ENCODE results near the gene INO80E. TPM values are rescaled to one million over a fixed set of nuclear protein-coding genes. Genes with fewer than 3 reads are reported as not detected.

Gene INO80E
- total RNA-seq, 1 donor from 2014 or later: 93.6 TPM

DNA sequence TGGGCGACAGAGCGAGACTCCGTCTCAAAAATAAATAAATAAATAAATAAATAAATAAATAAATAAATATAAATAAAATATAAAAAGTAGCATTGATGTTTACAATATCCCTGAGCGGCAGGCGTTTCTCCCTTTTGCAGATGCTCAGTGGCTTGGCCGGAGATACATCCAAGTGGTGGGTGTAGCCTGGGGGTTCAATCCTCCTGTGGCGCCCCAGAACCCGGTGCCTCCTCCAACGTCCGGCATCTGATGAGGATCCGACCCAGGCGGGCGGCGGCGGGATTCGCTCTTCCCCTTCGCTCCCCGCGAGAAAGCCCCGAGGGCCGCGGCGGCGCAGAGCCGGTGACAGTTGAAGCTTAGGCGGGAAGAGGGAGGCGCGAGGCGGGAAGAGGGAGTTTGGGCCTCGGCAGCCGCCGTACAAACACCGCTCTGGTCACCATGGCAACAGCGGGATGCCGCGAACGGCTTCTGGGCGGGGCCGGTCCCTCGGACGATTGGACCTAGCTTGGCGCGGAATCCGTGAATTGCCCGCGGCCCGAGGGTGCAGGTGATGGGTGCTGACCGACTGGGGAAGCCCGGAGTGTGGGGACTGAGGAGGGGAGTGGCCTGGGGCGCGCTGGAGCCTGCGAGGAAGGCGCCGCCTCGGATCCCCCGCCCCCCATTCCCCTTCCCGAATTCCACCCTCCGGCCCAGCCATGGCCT, 56.8 kb downstream of the INO80E start:
- ATAC-seq (ENCODE audit: low read depth) (peak; percentile 87), DNase-seq (peak; percentile 86)
- intact Hi-C loops (cut with micrococcal nuclease): loop anchor here (1.0 kb wide), 3 partner anchors 12 to 190 kb away; partner anchors contain the start of genes ALDOA and CDIPT
- CTCF ChIA-PET: interaction anchor here (0.7 to 1.6 kb wide), 3 partner anchors 11 to 79 kb away, joined by 3 to 4 read pairs (median 3); partner anchors contain the start of gene TAOK2
- H3K9me3 Mint-ChIP-seq: no peaks in the 10 kb centered on the region
- POLR2A ChIA-PET: interaction anchor here (1.0 to 3.0 kb wide), 3 partner anchors 9 to 22 kb away, joined by 3 to 27 read pairs (median 6); partner anchors contain the start of genes ALDOA and TLCD3B
- TF ChIP-seq, protein P1, sequence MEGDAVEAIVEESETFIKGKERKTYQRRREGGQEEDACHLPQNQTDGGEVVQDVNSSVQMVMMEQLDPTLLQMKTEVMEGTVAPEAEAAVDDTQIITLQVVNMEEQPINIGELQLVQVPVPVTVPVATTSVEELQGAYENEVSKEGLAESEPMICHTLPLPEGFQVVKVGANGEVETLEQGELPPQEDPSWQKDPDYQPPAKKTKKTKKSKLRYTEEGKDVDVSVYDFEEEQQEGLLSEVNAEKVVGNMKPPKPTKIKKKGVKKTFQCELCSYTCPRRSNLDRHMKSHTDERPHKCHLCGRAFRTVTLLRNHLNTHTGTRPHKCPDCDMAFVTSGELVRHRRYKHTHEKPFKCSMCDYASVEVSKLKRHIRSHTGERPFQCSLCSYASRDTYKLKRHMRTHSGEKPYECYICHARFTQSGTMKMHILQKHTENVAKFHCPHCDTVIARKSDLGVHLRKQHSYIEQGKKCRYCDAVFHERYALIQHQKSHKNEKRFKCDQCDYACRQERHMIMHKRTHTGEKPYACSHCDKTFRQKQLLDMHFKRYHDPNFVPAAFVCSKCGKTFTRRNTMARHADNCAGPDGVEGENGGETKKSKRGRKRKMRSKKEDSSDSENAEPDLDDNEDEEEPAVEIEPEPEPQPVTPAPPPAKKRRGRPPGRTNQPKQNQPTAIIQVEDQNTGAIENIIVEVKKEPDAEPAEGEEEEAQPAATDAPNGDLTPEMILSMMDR (IDR thresholded peaks at IDR 0.05): no peak
- H3K36me3 Mint-ChIP-seq (ENCODE audit: low read depth): no peaks in the 10 kb centered on the region
- peaks cover 9% of the 10 kb centered on the region for H3K4me1 Mint-ChIP-seq
- no peaks in the 10 kb centered on the region for H3K27me3 Mint-ChIP-seq
- peak overlapping the region; percentile 84 for H3K4me3 Mint-ChIP-seq
- H3K27ac Mint-ChIP-seq: peak overlapping the region; percentile 46

DNA sequence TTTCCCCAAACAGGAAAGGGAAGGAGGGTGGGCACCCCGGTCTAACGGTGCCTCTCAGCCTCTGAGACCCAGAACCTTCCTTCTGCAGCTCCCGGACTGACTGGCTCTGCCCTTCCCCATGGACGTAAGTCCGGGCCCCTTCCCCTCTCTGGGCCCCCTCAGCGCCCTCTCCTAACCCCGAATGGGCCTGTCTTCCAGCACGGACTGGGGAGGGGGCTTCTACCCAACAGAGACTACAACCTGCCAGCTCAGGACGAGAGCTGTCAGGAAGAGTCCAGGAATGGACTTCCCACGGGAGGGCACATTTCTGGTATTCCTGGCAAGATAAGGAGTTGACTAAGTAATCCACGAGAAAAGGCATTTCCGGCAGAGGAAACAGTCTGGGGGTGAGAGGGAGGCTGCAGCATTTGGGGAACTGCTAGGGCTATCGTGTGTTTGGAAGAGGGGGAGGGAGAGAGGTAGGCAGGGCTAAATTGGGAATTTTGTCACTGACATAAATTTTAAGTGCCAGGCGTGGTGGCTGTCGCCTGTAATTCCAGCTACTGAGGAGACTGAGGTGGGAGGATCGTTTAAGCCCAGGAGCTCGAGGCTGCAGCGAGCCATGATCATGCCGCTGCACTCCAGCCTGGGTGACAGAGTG, 57.5 kb downstream of the INO80E start:
- peak overlapping the region; percentile 84 for H3K4me3 Mint-ChIP-seq
- H3K36me3 Mint-ChIP-seq (ENCODE audit: low read depth): no peaks in the 10 kb centered on the region
- CTCF ChIA-PET: interaction anchor here (0.7 to 1.6 kb wide), 3 partner anchors 10 to 80 kb away, joined by 3 to 4 read pairs (median 3); partner anchors contain the start of gene TAOK2
- ATAC-seq (ENCODE audit: low read depth): peak; percentile 20
- POLR2A ChIA-PET: interaction anchor here (1.0 to 3.0 kb wide), 3 partner anchors 8 to 22 kb away, joined by 3 to 27 read pairs (median 6); partner anchors contain the start of genes ALDOA and TLCD3B
- TF ChIP-seq, protein P1 (IDR thresholded peaks at IDR 0.05): no peak
- intact Hi-C loops (cut with micrococcal nuclease): loop anchor here (1.0 kb wide), 3 partner anchors 12 to 190 kb away; partner anchors contain the start of genes ALDOA and CDIPT
- no peak for DNase-seq
- H3K4me1 Mint-ChIP-seq: peaks cover 9% of the 10 kb centered on the region
- H3K9me3 Mint-ChIP-seq: no peaks in the 10 kb centered on the region
- peak overlapping the region; percentile 12 for H3K27ac Mint-ChIP-seq
- no peaks in the 10 kb centered on the region for H3K27me3 Mint-ChIP-seq

DNA sequence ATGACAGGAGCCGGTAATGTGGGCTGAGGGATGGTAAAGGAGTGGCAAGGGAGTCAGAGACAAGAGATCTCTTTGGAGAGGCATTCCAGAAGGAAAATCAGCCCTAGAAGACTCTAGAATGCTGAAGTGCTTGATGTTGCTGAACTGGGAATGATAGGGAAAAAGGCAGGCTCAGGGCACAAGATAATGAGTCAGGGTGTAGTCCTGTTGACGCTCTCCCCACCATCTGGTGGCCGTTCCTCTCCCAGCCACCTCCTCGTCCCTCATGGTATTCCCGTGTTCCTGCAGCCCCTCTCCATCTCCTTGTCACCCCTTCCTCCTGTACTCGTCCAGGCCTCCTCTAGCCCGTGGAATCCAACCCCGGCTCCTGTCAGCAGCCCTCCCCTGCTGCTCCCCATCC, 58.4 kb downstream of the INO80E start:
- DNase-seq (no peak), ATAC-seq (ENCODE audit: low read depth) (no peak)
- Mint-ChIP-seq H3K4me1 (peaks cover 9% of the 10 kb centered on the region), H3K9me3 (no peaks in the 10 kb centered on the region), H3K4me3 (peak overlapping the region; percentile 53), H3K27ac (peak overlapping the region; percentile 53), H3K36me3 (ENCODE audit: low read depth) (no peaks in the 10 kb centered on the region), H3K27me3 (no peaks in the 10 kb centered on the region)
- intact Hi-C loops (cut with micrococcal nuclease): no loop called here
- TF ChIP-seq, protein P1 (IDR thresholded peaks at IDR 0.05): no peak
- POLR2A ChIA-PET: interaction anchor here (1.4 kb wide), 2 partner anchors 11 to 30 kb away, joined by 3 to 8 read pairs; partner anchors contain the start of gene ALDOA
- CTCF ChIA-PET: interaction anchor here (1.2 to 1.3 kb wide), 2 partner anchors 11 to 37 kb away, joined by 3 read pairs; partner anchors contain the start of genes ALDOA and TBX6

DNA sequence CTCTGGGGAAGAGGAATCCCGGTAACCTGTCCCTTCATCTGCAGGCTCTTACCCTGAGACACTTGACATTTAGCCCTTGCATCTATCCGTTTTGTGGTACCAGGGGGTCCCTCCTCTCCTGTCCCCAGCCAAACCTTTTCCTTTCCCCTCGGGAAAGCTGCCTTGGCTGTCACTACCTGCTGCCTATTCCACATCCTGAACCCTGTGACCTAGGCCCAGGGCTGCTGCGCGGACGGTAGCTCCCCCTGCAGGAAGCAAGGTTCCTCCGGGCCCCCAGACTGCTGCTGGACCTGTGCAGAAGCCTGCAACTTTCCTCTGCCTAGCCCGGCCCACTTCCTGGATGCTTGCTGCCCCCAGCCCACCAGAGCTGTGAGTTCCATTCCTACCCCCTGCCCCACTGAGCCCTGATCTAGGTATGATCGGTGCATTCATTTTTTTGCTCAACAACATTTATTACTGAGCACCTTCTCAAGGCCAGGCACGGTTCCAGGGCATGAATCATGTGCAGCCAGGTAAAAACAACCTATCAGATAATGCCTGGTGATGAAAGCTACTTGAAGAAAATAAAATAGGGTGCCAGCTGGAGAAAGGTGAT, 59.0 kb downstream of the INO80E start:
- ATAC-seq (ENCODE audit: low read depth) (peak; percentile 38), DNase-seq (no peak)
- no peaks in the 10 kb centered on the region for H3K9me3 Mint-ChIP-seq
- ChIA-PET POLR2A (interaction anchor here (1.4 kb wide), 2 partner anchors 10 to 29 kb away, joined by 3 to 8 read pairs; partner anchors contain the start of gene ALDOA), CTCF (interaction anchor here (1.2 to 1.3 kb wide), 2 partner anchors 10 to 37 kb away, joined by 3 read pairs; partner anchors contain the start of genes ALDOA and TBX6)
- peak overlapping the region; percentile 16 for H3K4me3 Mint-ChIP-seq
- intact Hi-C loops (cut with micrococcal nuclease): no loop called here
- no peak overlapping the region for H3K27ac Mint-ChIP-seq
- no peaks in the 10 kb centered on the region for H3K27me3 Mint-ChIP-seq
- TF ChIP-seq, protein P1 (IDR thresholded peaks at IDR 0.05): no peak
- H3K4me1 Mint-ChIP-seq: peaks cover 9% of the 10 kb centered on the region
- no peaks in the 10 kb centered on the region for H3K36me3 Mint-ChIP-seq (ENCODE audit: low read depth)

Other genes with a start within 250 kb of the INO80E start
- not detected in 2 replicates for gene ZG16, start 218.0 kb upstream of the INO80E start, total RNA-seq
- gene KIF22, start 205.5 kb upstream of the INO80E start, total RNA-seq: 33.1 and 40.1 TPM in 2 replicates
- 172 and 187 TPM in 2 replicates for gene MAZ, start 189.7 kb upstream of the INO80E start, total RNA-seq
- 0.11 and 0.54 TPM in 2 replicates for gene PRRT2, start 184.0 kb upstream of the INO80E start, total RNA-seq
- gene PAGR1, start 180.1 kb upstream of the INO80E start, total RNA-seq: 18.6 and 20.3 TPM in 2 replicates
- 177 and 179 TPM in 2 replicates for gene MVP, start 175.8 kb upstream of the INO80E start, total RNA-seq
- 28.7 and 29.8 TPM in 2 replicates for gene CDIPT, start 133.0 kb upstream of the INO80E start, total RNA-seq
- not detected in 2 replicates for gene SEZ6L2, start 96.7 kb upstream of the INO80E start, total RNA-seq
- 0.12 TPM in 1 of 2 replicates, not detected in the other for gene ASPHD1, start 95.8 kb upstream of the INO80E start, total RNA-seq
- 37.5 and 44.4 TPM in 2 replicates for gene KCTD13, start 70.0 kb upstream of the INO80E start, total RNA-seq
- gene TMEM219, start 34.2 kb upstream of the INO80E start, total RNA-seq: 50.3 and 50.8 TPM in 2 replicates
- gene TAOK2, start 22.4 kb upstream of the INO80E start, total RNA-seq: 30.5 and 36.1 TPM in 2 replicates
- 10.5 and 14.2 TPM in 2 replicates for gene HIRIP3, start 624 bp upstream of the INO80E start, total RNA-seq
- gene DOC2A, start 14.8 kb downstream of the INO80E start, total RNA-seq: not detected in 2 replicates
- not detected in 2 replicates for gene C16orf92, start 27.0 kb downstream of the INO80E start, total RNA-seq
- gene TLCD3B, start 35.0 kb downstream of the INO80E start, total RNA-seq: not detected in 2 replicates
- 611 and 613 TPM in 2 replicates for gene ALDOA, start 69.5 kb downstream of the INO80E start, total RNA-seq
- 124 and 131 TPM in 2 replicates for gene PPP4C, start 79.8 kb downstream of the INO80E start, total RNA-seq
- gene TBX6, start 95.7 kb downstream of the INO80E start, total RNA-seq: 2.3 TPM in 2 replicates
- gene YPEL3, start 100.0 kb downstream of the INO80E start, total RNA-seq: 75.8 and 77.8 TPM in 2 replicates
- 4.9 and 6.1 TPM in 2 replicates for gene GDPD3, start 117.3 kb downstream of the INO80E start, total RNA-seq
- gene MAPK3, start 127.0 kb downstream of the INO80E start, total RNA-seq: 37.2 and 45.6 TPM in 2 replicates
- gene CORO1A, start 187.4 kb downstream of the INO80E start, total RNA-seq: 1,030 and 1,060 TPM in 2 replicates
- gene BOLA2B, start 197.4 kb downstream of the INO80E start, total RNA-seq: 145 and 174 TPM in 2 replicates
- 54.2 and 77.0 TPM in 2 replicates for gene SLX1A, start 197.6 kb downstream of the INO80E start, total RNA-seq
- 15.7 and 23.3 TPM in 2 replicates for gene SULT1A3, start 203.0 kb downstream of the INO80E start, total RNA-seq

All from activated B cell treated with CpG ODN at 0.5 μM for 24 hours (primary cell).